Adipocyte (in vitro differentiated cells): Measurements from ENCODE around the gene GABRB1.

ENCODE experiments used
- DNase-seq: peaks from one replicate; pipeline ENCODE4 v3.0.0-alpha.2; 2015; ENCODE audit warnings: low read depth
- H3K27me3 ChIP-seq: replicated peaks from 2 replicates; pipeline ENCODE4 v1.7.0; 2013; ENCODE audit warnings: mild to moderate bottlenecking, low read length, moderate library complexity; ENCODE audit not compliant: control insufficient read depth, insufficient read depth
- H3K36me3 ChIP-seq: 2 replicates; pipeline ENCODE4 v1.7.0; 2013; ENCODE audit warnings: low read length, mild to moderate bottlenecking, moderate library complexity; ENCODE audit not compliant: control insufficient read depth, insufficient read depth, severe bottlenecking
- H3K4me1 ChIP-seq: 2 replicates; pipeline ENCODE4 v1.7.0; 2013; ENCODE audit warnings: mild to moderate bottlenecking, low read length, moderate library complexity; ENCODE audit not compliant: control insufficient read depth, insufficient read depth
- H3K4me3 ChIP-seq: 2 replicates; pipeline ENCODE4 v1.7.0; 2013; ENCODE audit warnings: mild to moderate bottlenecking, low read length, moderate library complexity
- H3K9ac ChIP-seq: 2 replicates; pipeline ENCODE4 v1.7.0; 2013; ENCODE audit warnings: mild to moderate bottlenecking, low read length, moderate library complexity
- H3K9me3 ChIP-seq: 2 replicates; pipeline ENCODE4 v1.7.0; 2013; ENCODE audit warnings: mild to moderate bottlenecking, low read length, moderate library complexity; ENCODE audit not compliant: control insufficient read depth

The GABRB1 gene

GRCh38 chr4:47471591-47471990 lies 440.2 kb downstream of the GABRB1 start:
- Histone ChIP-seq H3K27me3 (no peaks in the 10 kb centered on the region), H3K4me1 (peaks cover 12% of the 10 kb centered on the region), H3K36me3 (no peaks in the 10 kb centered on the region), H3K9me3 (no peaks in the 10 kb centered on the region), H3K4me3 (no peak overlapping the region), H3K9ac (no peak overlapping the region)
- no peak for DNase-seq

DNA sequence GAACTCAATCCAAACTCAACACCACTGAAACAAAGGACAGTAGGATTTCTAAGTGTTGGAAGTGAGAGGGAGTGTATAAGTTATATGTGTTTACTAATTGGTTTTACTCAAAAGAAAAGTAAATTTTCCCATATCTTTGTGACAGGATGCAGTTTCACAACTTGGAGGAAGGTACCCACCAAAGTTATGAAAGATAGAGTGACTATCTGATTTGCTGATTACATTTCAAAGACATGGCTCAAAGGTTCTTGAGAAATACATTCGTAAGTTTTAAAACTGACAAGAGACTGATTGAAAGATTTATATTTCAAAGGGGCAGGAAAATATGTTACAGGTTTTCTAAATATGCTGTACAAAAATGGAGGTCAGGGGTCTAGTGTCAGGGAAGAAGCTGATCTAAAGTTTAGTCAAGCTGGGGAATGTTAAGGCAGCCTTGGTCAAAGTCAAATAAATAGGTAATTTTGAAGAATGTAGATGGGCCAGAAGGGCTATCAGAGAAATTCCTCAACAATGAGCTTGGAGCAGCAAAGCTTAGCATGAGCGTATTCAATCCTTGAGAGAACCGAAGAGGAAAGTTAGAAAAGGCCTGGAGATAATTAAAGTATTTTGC lies 441.9 kb downstream of the GABRB1 start:
- no peak overlapping the region for H3K4me3 ChIP-seq
- no peak for DNase-seq
- no peak overlapping the region for H3K9ac ChIP-seq
- no peaks in the 10 kb centered on the region for H3K9me3 ChIP-seq
- peaks cover 12% of the 10 kb centered on the region for H3K4me1 ChIP-seq
- H3K36me3 ChIP-seq = no peaks in the 10 kb centered on the region
- no peaks in the 10 kb centered on the region for H3K27me3 ChIP-seq

DNA sequence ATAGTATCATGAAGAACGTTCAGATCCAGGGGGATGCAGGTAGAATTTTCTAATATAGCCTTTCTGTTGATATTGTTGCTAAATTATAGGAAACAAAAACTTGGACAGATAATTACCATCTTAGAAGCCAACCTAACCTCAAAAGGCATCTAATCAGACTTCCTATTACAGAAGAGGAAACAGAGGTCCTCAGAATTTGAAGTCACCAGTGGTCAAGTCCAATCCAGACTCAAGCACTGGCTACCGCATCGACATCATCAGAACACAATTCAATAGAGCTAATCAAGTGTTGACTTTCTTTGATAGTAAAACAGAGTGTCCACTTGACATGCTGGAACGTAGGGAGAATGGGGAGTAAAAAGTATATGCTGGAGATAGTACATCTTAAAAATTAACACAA lies 443.4 kb downstream of the GABRB1 start:
- Histone ChIP-seq H3K4me1 (peaks cover 4% of the 10 kb centered on the region), H3K27me3 (no peaks in the 10 kb centered on the region), H3K9ac (no peak overlapping the region), H3K9me3 (no peaks in the 10 kb centered on the region), H3K4me3 (no peak overlapping the region), H3K36me3 (no peaks in the 10 kb centered on the region)
- DNase-seq = no peak

DNA sequence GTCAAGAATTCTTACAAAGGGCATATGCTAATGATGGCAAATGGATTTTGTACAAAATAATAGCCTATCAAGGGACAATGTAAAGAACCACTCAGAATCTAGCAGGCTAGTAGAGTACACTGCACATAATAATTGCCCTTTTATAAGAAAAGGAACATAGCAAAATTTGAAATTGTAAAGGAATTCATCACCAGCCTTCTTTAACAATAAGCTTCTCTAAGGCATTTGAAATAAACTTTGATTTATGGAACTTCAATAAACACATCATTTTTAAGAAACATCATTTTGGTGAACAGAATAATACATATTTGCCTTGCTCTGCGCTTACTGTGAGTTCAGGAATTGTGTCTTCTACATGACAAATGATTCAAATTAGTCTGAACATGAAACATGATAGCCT lies 444.0 kb downstream of the GABRB1 start:
- Histone ChIP-seq H3K4me3 (no peak overlapping the region), H3K36me3 (no peaks in the 10 kb centered on the region), H3K9me3 (no peaks in the 10 kb centered on the region), H3K27me3 (no peaks in the 10 kb centered on the region), H3K4me1 (no peaks in the 10 kb centered on the region), H3K9ac (no peak overlapping the region)
- no peak for DNase-seq
